Diencephalon (tissue), 1 donor: ENCODE data around the gene MEIG1. TPM values are rescaled to one million over a fixed set of nuclear protein-coding genes. Genes with fewer than 3 reads are reported as not detected.

Source experiments
- total RNA-seq: library from RNA; depleted of rRNA; stranded (reverse); fragments of >200 nt; gene quantifications from one replicate; pipeline ENCODE4 v1.2.3, GENCODE V29; 2014

MEIG1 gene, protein sequence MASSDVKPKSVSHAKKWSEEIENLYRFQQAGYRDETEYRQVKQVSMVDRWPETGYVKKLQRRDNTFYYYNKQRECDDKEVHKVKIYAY
- total RNA-seq, result not detected

DNA sequence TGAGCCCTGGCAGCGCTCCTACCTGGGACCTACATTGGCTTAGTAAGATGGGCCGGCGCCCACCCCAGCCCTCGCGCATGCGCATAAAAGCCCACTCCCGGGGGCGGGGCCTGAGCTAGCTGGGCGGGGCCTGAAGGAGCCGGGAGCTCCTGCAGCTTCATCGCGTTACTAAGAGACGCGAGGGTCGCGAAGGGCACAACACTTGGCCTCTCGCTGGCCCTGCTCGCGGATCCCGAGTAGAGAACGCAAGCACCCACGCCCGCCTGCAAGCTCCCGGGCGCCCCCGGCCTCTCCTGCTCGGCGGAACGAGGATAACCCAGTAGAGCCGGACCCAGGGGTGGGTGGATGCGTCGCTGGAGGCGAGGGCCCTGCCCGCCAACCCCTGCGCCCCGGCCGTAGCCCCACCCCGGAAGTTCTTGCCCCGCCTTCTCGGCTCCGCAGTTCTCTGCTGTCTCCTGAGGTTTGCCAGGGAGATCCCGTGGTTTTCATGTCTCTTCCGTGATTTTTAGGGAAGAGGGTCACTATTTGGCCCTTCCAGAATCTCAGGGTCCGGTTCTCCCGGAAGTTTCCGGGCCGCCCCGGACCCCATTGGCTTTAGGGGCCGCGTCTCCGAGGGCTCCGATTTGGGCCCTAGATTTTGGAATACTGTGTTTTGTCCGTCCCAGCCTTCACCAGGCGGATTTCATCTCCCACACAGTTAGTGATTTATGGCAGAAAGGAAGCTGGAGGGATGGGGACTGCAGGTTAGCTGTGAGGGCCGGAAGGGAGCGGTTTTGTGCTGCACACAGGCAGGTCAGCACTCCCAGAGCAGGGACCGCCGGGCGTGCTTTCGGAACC lies at the start of gene MEIG1:
Gene MEIG1 (plus strand): TSS at position 168 of the 837 bp plus-strand sequence. CDS start 7,081 bp downstream, outside the sequence.

DNA sequence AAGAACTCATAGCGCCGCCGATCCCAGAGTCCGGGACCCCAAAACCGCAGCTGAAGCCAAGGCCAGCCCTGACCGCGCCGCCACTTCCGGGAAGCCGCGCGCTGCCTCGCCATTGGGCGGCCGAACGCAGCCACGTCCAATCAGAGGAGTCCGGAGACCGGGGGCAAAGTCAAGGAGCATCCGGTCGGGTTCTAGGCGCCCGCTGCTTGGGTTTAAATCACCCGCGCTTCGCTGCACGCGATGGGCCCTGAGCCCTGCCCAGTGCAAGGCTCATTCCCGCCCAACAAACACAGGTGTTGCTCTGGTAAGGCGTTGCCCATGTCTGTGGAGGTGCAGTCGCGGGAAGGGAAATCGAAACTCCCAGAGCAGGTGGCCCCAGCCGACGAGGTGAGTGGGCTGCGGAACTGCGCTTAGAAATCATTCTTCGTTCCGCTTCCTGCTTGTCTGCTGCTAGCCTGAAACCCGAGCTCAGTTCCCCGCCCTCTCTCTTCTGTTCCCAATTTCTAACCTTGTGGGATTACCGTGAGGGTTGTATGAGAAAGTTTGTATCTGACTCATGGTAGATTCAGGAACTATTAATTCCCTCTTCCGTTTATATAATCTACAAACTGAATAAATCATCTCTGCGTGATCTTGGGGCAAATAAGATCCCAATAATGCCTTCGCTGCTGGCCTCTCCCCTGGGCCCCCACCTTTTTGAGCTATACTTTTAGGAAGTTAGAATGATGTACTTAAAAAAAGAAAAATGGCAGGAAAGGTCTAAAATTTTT lies 5.0 kb upstream of the MEIG1 start, which contains the start of gene DCLRE1C:
Gene DCLRE1C (minus strand): TSS at position 96 of the 770 bp plus-strand sequence. CDS start 86 bp downstream, at position 10.

Other genes with a start within 250 kb of the MEIG1 start
- 51.2 TPM for gene FAM107B, start 184.5 kb upstream of the MEIG1 start, total RNA-seq
- gene CDNF, start 121.4 kb upstream of the MEIG1 start, total RNA-seq, result 1.6 TPM
- gene HSPA14, start 121.1 kb upstream of the MEIG1 start, total RNA-seq, result 15.2 TPM
- gene MSANTD7, start 121.1 kb upstream of the MEIG1 start, total RNA-seq, result 25.1 TPM
- gene SUV39H2, start 80.5 kb upstream of the MEIG1 start, total RNA-seq, result 27.9 TPM
- gene DCLRE1C, start 5.3 kb upstream of the MEIG1 start, total RNA-seq, result 12.7 TPM
- not detected for gene OLAH, start 84.6 kb downstream of the MEIG1 start, total RNA-seq
- 54.2 TPM for gene ACBD7, start 129.4 kb downstream of the MEIG1 start, total RNA-seq
- gene RPP38, start 138.0 kb downstream of the MEIG1 start, total RNA-seq, result 10.1 TPM
- 38.1 TPM for gene NMT2, start 209.3 kb downstream of the MEIG1 start, total RNA-seq